NT2/D1 (cell line): Measurements from ENCODE around the gene CSF2.

ENCODE experiments used
- SUZ12 ChIP-seq: IDR thresholded peaks from 2 replicates; pipeline ENCODE4 v1.6.1; 2011; ENCODE audit not compliant: insufficient read length, insufficient read depth; ENCODE audit errors: extremely low read depth
- YY1 ChIP-seq: IDR thresholded peaks from 2 replicates; pipeline ENCODE4 v1.6.1; 2011; ENCODE audit not compliant: insufficient read length, insufficient read depth
- ZNF274 ChIP-seq: IDR thresholded peaks from 2 replicates; pipeline ENCODE4 v1.6.1; 2011; ENCODE audit warnings: mild to moderate bottlenecking, low read depth, low read length

DNA sequence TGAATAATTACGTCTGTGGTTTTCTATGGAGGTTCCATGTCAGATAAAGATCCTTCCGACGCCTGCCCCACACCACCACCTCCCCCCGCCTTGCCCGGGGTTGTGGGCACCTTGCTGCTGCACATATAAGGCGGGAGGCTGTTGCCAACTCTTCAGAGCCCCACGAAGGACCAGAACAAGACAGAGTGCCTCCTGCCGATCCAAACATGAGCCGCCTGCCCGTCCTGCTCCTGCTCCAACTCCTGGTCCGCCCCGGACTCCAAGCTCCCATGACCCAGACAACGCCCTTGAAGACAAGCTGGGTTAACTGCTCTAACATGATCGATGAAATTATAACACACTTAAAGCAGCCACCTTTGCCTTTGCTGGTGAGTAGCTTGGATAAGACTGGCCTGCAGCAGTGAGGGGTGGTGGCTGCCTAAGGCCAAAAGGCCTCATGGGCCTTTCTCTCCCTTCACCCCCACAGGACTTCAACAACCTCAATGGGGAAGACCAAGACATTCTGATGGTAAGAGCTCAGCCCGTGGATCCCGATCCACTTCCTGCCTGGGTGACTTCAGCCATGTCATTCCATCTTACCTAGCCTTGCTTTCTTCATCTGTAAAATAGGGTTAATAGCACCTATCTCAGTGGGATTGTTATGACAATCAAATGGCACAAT is 13.0 kb upstream of the CSF2 start, which contains the start of gene IL3:
- TF ChIP-seq ZNF274, result no peak
- TF ChIP-seq SUZ12, result no peak
- TF ChIP-seq YY1, result no peak
